Loucy (cell line): Measurements from ENCODE around the gene ANO8.

Source experiments
- H2AFZ ChIP-seq: fragments of 200-600 bp; sonication (generic); 2 replicates; pipeline ENCODE4 v1.6.0; 2016; ENCODE audit warnings: antibody characterized with exemption, mild to moderate bottlenecking, low read length, moderate library complexity
- H3F3A ChIP-seq: fragments of 200-600 bp; 2 replicates; pipeline ENCODE4 v1.6.0; 2016; ENCODE audit warnings: antibody characterized with exemption, low read depth, mild to moderate bottlenecking
- H3K27me3 ChIP-seq: fragments of 200-600 bp; sonication (generic); 2 replicates; pipeline ENCODE4 v1.6.1; 2014; ENCODE audit warnings: low read length, mild to moderate bottlenecking; ENCODE audit not compliant: insufficient read depth, poor library complexity, severe bottlenecking
- H3K36me3 ChIP-seq: fragments of 200-600 bp; sonication (generic); 2 replicates; pipeline ENCODE4 v1.6.1; 2016; ENCODE audit warnings: low read length; ENCODE audit not compliant: insufficient read depth
- H3K4me1 ChIP-seq: fragments of 200-600 bp; sonication (generic); 2 replicates; pipeline ENCODE4 v1.5.1; 2014; ENCODE audit warnings: low read length, mild to moderate bottlenecking; ENCODE audit not compliant: insufficient read depth, poor library complexity, severe bottlenecking
- H3K4me2 ChIP-seq: fragments of 200-600 bp; sonication (generic); 2 replicates; pipeline ENCODE4 v1.6.0; 2014; ENCODE audit warnings: antibody characterized with exemption, low read length, low read depth, mild to moderate bottlenecking; ENCODE audit not compliant: poor library complexity, severe bottlenecking
- H3K4me3 ChIP-seq: fragments of 200-600 bp; sonication (generic); 2 replicates; pipeline ENCODE4 v1.5.1; 2014; ENCODE audit warnings: low read length, mild to moderate bottlenecking, mixed read lengths; ENCODE audit not compliant: poor library complexity, severe bottlenecking
- H3K79me2 ChIP-seq: fragments of 200-600 bp; sonication (generic); 2 replicates; pipeline ENCODE4 v1.6.1; 2014; ENCODE audit warnings: low read length; ENCODE audit not compliant: insufficient read depth
- H3K9ac ChIP-seq: fragments of 200-600 bp; sonication (generic); 2 replicates; pipeline ENCODE4 v1.6.0; 2014; ENCODE audit warnings: mild to moderate bottlenecking, low read depth, low read length, moderate library complexity; ENCODE audit not compliant: poor library complexity, severe bottlenecking
- H3K9me2 ChIP-seq: fragments of 200-600 bp; sonication (generic); replicated peaks from 2 replicates; pipeline ENCODE4 v1.6.1; 2016; ENCODE audit warnings: low read depth, low read length, mixed read lengths
- H3K9me3 ChIP-seq: fragments of 200-600 bp; sonication (generic); 2 replicates; pipeline ENCODE4 v1.6.1; 2014; ENCODE audit warnings: mild to moderate bottlenecking, antibody characterized with exemption, low read length, low read depth; ENCODE audit not compliant: insufficient read depth
- H4K20me1 ChIP-seq: fragments of 200-600 bp; sonication (generic); 2 replicates; pipeline ENCODE4 v1.6.0; 2014; ENCODE audit warnings: antibody characterized with exemption, low read length, mild to moderate bottlenecking; ENCODE audit not compliant: insufficient read depth, poor library complexity, severe bottlenecking
- CTCF ChIP-seq: fragments of 200-600 bp; sonication (generic); conservative IDR thresholded peaks from 2 replicates; pipeline ENCODE4 v1.5.1; 2014; ENCODE audit warnings: mild to moderate bottlenecking, antibody characterized with exemption, low read length
- EZH2phosphoT487 ChIP-seq: fragments of 200-600 bp; IDR thresholded peaks from 2 replicates; pipeline ENCODE4 v1.6.1; 2018; ENCODE audit warnings: antibody characterized with exemption, mild to moderate bottlenecking, moderate library complexity, borderline replicate concordance

The ANO8 gene

GRCh38 chr19:17351815-17352435 lies 17.3 kb upstream of the ANO8 start:
- Histone ChIP-seq H3K9me3 (no peaks in the 10 kb centered on the region), H3K4me1 (peaks cover 3% of the 10 kb centered on the region), H3K79me2 (no peaks in the 10 kb centered on the region), H3K9ac (no peak overlapping the region), H3F3A (no peaks in the 10 kb centered on the region), H3K36me3 (no peaks in the 10 kb centered on the region), H3K4me2 (no peak overlapping the region), H2AFZ (no peak overlapping the region), H4K20me1 (no peaks in the 10 kb centered on the region), H3K27me3 (no peaks in the 10 kb centered on the region), H3K4me3 (no peak overlapping the region), H3K9me2 (no peaks in the 10 kb centered on the region)
- TF ChIP-seq CTCF, result no peak
- TF ChIP-seq EZH2phosphoT487, result no peak

- Histone ChIP-seq H2AFZ (no peak overlapping the region), H3F3A (no peaks in the 10 kb centered on the region), H3K9me2 (no peaks in the 10 kb centered on the region), H3K79me2 (no peaks in the 10 kb centered on the region), H3K9ac (no peak overlapping the region), H3K36me3 (no peaks in the 10 kb centered on the region), H3K27me3 (no peaks in the 10 kb centered on the region), H3K4me1 (peaks cover 3% of the 10 kb centered on the region), H3K4me2 (no peak overlapping the region), H3K4me3 (no peak overlapping the region), H3K9me3 (no peaks in the 10 kb centered on the region), H4K20me1 (no peaks in the 10 kb centered on the region)
- TF ChIP-seq CTCF, result no peak
- TF ChIP-seq EZH2phosphoT487, result no peak
Measured at GRCh38 chr19:17348700-17349099, 14.0 kb upstream of the ANO8 start.

GRCh38 chr19:17347877-17348276 lies 13.2 kb upstream of the ANO8 start:
- H2AFZ ChIP-seq, result no peak overlapping the region
- no peak overlapping the region for H3K4me3 ChIP-seq
- no peaks in the 10 kb centered on the region for H3F3A ChIP-seq
- H3K27me3 ChIP-seq, result no peaks in the 10 kb centered on the region
- peaks cover 3% of the 10 kb centered on the region for H3K4me1 ChIP-seq
- no peak overlapping the region for H3K9ac ChIP-seq
- H3K9me2 ChIP-seq, result no peaks in the 10 kb centered on the region
- H3K9me3 ChIP-seq, result no peaks in the 10 kb centered on the region
- no peaks in the 10 kb centered on the region for H4K20me1 ChIP-seq
- H3K79me2 ChIP-seq, result no peaks in the 10 kb centered on the region
- no peaks in the 10 kb centered on the region for H3K36me3 ChIP-seq
- H3K4me2 ChIP-seq, result no peak overlapping the region
- TF ChIP-seq CTCF (no peak), EZH2phosphoT487 (no peak)
